ENCODE measurements around the gene MAP7D3. TPM values are rescaled to one million over a fixed set of nuclear protein-coding genes. Genes with fewer than 3 reads are reported as not detected.

The MAP7D3 gene
- total and polyA plus RNA-seq, 2 of the 4 experiments (the other 2 are of a cell fraction), result 10.0 to 23.8 TPM

GRCh38 chrX:136266828-136267227 lies 15.6 kb upstream of the MAP7D3 start:
- no peak overlapping the region for H2BK15ac ChIP-seq (ENCODE audit: low read depth, low read length)
- no peak overlapping the region for H3K9ac ChIP-seq (ENCODE audit: low read depth, low read length)
- ChIA-PET CTCF (interaction anchor here (1.4 kb wide), 1 partner anchor 20 kb away, joined by 3 read pairs; no protein-coding TSS in a partner anchor), POLR2A (ENCODE audit: unreplicated experiment) (no interaction called here)
- TF ChIP-seq CHD1 (IDR thresholded peaks at IDR 0.05; ENCODE audit: low read depth, low read length) (no peak), MAFK (IDR thresholded peaks at IDR 0.05; ENCODE audit: low read depth, low read length) (no peak), BHLHE40 (IDR thresholded peaks at IDR 0.05; ENCODE audit: low read depth, low read length) (no peak), ELK1 (IDR thresholded peaks at IDR 0.05; ENCODE audit: borderline replicate concordance, low read depth, low read length) (no peak), FOS (IDR thresholded peaks at IDR 0.05; ENCODE audit: low read depth, low read length) (no peak), CEBPB (IDR thresholded peaks at IDR 0.05; ENCODE audit: low read depth, low read length) (no peak)
- H3K4me1 ChIP-seq (ENCODE audit: control insufficient read depth, insufficient read depth, low read length), result peaks cover 5% of the 10 kb centered on the region
- no TSS peak for BruUV-seq (replicated peaks)
- no peak overlapping the region for H2AFZ ChIP-seq (replicated peaks; ENCODE audit: low read length, poor library complexity)
- no peak overlapping the region for H3K4ac ChIP-seq (ENCODE audit: low read depth, low read length)
- no peak overlapping the region for H4K5ac ChIP-seq (ENCODE audit: low read depth, low read length)
- ATAC-seq (ENCODE audit: low read depth) (no peak), DNase-seq (no peak)
- H3K4me3 ChIP-seq (ENCODE audit: insufficient read depth, low read depth, low read length), result no peak overlapping the region
- H2BK5ac ChIP-seq (ENCODE audit: low read depth, low read length, poor library complexity, severe bottlenecking), result no peak overlapping the region
- H3K36me3 ChIP-seq (ENCODE audit: control insufficient read depth, insufficient read depth, low read length), result no peaks in the 10 kb centered on the region
- in situ Hi-C loops (cut with MboI; ENCODE audit: low sequenced_read_pairs), result no loop called here
- WGBS, 2 experiments (ENCODE audit: extremely low coverage in 2 of 2, insufficient read length in 1 of 2), result no CpG with 5 or more reads among the region's 1 CpG
- no peak overlapping the region for H3K14ac ChIP-seq (replicated peaks; ENCODE audit: low read depth, low read length)
- H2BK120ac ChIP-seq (ENCODE audit: low read depth, low read length), result no peak overlapping the region
- no peak overlapping the region for H2AK9ac ChIP-seq (replicated peaks; ENCODE audit: low read depth, low read length, poor library complexity)
- H2BK20ac ChIP-seq (ENCODE audit: low read depth, low read length), result no peak overlapping the region
- H3K27me3 ChIP-seq (ENCODE audit: control insufficient read depth, insufficient read depth, low read length), result no peaks in the 10 kb centered on the region
- no peak overlapping the region for H2AK5ac ChIP-seq (ENCODE audit: low read depth, low read length)
- no peak overlapping the region for H3K23ac ChIP-seq (ENCODE audit: low read depth, low read length)
- no peak overlapping the region for H3K56ac ChIP-seq (ENCODE audit: extremely low read depth, insufficient read depth, low read length)
- peaks cover 8% of the 10 kb centered on the region; the same call in 1 of the 2 replicates for H3K9me1 ChIP-seq (ENCODE audit: insufficient read depth, low read length)
- no peaks in the 10 kb centered on the region for H4K20me1 ChIP-seq (ENCODE audit: insufficient read depth, low read length)
- H3K27ac ChIP-seq (ENCODE audit: insufficient read depth, low read length), result no peak overlapping the region
- intact Hi-C loops (cut with micrococcal nuclease), result loop anchor here (2.0 to 10.0 kb wide), 2 partner anchors 100 to 428 kb away; no protein-coding TSS in a partner anchor
- no peak overlapping the region for H3K18ac ChIP-seq (ENCODE audit: low read depth, low read length)
- H4K8ac ChIP-seq (ENCODE audit: low read depth in 2 of 2, low read length in 2 of 2), result no peak overlapping the region
- H3K9me3 ChIP-seq (ENCODE audit: control insufficient read depth, insufficient read depth, low read length), result no peaks in the 10 kb centered on the region
- no peak overlapping the region for H4K91ac ChIP-seq (ENCODE audit: insufficient read depth, low read depth, low read length)
- dilution Hi-C loops (cut with HindIII; ENCODE audit: low sequenced_read_pairs, unreplicated experiment), result no loop called here
- no peak overlapping the region for H3K4me2 ChIP-seq (ENCODE audit: low read depth, low read length)
- no peaks in the 10 kb centered on the region for H3K79me1 ChIP-seq (ENCODE audit: low read depth in 1 of 2, low read length in 2 of 2)
